ENCODE measurements around the gene LRGUK.

- TF ChIP-seq CTCF (IDR thresholded peaks at IDR 0.05) (no peak), POLR2A (IDR thresholded peaks at IDR 0.05) (no peak), POLR2AphosphoS5 (IDR thresholded peaks at IDR 0.05) (no peak)
Measured at GRCh38 chr7:134195252-134195651, 68.1 kb downstream of the LRGUK start.
